DMS114 treated with DMSO at 0.1 percent for 48 hours (cell line): ENCODE data around the gene PRAMEF2.
"Not testable (repeated sequence)": the region's sequence is repeated elsewhere in the genome, so short reads cannot be mapped to it uniquely, and the experiment has no call there.

Experiments used
- DNase-seq: peaks from one replicate; lab custom pipeline; 2025; ENCODE audit not compliant: unreplicated experiment; lab: John Stamatoyannopoulos, UW

PRAMEF2 gene, protein sequence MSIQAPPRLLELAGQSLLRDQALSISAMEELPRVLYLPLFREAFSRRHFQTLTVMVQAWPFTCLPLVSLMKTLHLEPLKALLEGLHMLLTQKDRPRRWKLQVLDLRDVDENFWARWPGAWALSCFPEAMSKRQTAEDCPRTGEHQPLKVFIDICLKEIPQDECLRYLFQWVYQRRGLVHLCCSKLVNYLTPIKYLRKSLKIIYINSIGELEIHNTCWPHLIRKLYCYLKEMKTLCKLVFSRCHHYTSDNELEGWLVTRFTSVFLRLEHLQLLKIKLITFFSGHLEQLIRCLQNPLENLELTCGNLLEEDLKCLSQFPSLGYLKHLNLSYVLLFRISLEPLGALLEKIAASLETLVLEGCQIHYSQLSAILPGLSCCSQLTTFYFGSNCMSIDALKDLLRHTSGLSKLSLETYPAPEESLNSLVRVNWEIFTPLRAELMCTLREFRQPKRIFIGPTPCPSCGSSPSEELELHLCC

DNA sequence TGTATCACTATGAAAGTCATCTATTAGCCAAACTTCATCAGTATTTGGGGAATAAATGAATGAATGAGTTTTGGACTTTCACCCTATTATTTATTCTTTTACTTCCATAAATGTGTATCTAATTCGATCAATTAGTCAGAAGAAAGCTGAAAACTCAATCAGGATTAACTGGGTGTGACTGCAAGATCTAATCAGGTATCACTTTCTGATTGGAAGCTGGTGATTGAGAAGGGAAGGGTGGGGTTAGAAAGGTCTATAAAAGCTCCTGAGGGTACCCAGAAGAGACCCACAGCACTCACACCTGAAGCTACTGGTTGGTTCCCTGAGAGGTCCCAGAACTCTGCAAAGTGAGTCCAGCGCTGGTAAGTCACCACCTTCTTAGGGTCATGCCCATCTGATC lies at the start of gene PRAMEF2:
Gene PRAMEF2 (plus strand): TSS at position 301 of the 400 bp plus-strand sequence. CDS start 1,924 bp downstream, outside the sequence.
- not testable (repeated sequence) for DNase-seq

DNA sequence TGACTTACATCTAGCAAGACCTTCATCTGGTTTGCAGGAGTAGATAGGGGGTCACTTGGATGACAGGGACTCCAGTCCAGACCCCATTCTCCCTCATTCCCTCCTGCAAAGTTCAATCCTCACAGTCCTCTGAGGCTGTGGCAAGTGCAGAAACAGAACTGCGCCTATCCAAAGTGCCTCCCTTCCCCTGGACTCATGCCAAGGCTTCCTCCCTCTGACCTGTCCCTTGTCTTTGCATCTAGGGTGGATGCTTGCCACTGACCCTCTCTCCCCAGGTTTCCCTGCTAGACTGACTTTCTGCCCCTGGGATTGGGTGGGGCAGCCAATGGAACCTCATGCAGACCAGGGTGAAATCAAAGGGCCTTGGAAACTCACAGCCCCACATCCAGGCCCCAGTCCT lies 47.0 kb upstream of the PRAMEF2 start:
- no peak for DNase-seq

DNA sequence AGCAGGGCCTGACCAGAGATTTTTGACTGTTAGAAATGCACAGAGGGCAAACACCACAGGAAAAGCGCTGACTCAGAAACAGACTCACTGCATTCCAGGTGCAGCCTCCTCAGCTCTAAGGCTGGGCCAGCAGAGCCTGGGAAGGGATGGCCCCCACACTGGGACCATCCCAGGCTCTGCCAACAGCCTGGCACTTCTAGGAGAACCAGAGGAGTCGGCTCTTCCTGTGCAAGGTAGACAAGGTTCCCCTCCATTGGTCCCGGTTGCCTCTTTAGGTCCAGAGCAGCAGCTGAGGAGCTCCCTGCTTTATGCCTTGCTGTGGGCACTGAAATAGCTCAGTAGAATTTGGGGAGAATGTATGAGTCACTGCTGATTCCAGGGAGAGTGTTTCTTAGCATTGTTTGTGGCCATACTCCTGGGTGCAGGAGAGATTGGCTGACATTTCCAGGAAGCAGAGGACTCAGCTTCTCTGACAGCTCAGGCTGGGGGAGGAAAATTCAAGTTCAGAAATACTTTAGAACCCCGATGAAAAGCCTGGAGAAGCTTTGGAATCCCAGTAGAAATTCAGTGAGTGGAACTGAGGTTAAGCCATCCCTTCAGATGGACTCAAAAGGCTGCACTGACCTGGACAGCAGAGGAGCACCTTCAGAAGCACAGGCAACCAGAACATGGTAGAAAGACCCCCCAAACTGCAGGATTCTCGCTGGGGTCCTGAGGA lies 46.0 kb upstream of the PRAMEF2 start:
- DNase-seq, result no peak

DNA sequence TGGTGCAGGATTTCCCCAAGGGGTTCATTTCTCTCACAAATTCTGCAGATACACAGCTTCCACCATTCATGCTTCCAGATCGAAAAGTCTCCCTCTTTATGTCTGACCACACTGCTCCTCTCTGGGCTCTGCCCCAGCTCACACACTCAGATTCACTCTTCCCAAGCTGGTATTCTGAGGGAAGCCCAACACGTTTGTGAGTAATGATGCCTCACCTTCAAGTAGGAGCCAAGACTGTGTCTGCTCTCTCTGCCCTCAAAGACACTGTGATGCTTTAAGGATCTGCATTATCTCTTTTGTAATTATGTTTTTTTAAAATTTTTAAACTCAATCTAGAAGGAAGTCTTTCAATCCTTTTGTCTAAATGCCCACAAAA lies 45.5 kb upstream of the PRAMEF2 start:
- no peak for DNase-seq

DNA sequence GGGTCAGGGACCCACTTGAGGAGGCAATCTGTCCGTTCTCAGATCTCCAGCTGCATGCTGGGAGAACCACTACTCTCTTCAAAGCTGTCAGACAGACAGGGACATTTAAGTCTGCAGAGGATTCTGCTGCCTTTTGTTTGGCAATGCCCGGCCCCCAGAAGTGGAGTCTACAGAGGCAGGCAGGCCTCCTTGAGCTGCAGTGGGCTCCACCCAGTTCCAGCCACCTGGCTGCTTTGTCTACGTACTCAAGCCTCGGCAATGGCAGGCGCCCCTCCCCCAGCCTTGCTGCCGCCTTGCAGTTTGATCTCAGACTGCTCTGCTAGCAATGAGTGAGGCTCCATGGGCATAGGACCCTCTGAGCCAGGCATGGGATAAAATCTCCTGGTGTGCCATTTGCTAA lies 37.8 kb upstream of the PRAMEF2 start:
- not testable (repeated sequence) for DNase-seq

DNA sequence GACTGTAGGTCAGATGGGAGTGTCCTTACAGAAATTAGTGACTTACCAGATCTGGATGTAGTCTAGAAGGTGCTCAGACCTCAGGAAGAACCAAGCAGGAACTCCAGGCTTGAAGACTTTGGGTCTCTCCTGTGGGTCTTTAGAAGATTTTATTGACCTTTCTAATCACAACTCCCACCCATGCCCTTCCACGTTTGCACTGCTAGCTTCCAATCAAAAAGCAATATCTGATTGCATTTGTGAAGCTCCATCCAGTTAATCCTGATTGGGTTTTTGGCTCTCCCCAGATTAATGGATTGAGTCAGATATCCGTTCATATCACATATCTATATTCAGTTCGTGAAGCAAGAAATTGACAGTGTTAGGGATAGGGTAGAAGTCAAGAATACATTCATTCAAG lies 25.6 kb upstream of the PRAMEF2 start, which contains the start of gene PRAMEF11:
Gene PRAMEF11 (minus strand): TSS at position 101 of the 400 bp plus-strand sequence. CDS start 2,621 bp downstream, outside the sequence.
- not testable (repeated sequence) for DNase-seq

DNA sequence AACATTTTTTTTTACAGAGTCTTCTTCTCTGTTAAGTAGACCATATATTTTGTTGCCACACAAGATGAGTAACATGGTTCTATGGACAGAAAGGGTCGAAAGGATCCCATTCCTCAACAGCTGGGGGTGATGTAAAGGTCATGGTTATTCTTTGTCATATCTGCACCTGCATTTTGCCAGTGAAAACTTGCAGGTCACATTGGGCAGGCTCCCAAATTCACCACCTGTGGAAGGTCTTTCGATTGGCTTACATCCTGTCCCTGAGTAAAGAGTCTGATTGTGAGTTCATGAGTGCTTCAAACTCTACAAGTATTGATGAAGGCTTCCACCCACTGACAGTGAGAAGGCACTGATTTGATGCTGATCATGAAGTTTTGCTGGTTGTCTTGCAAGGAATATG lies 23.6 kb upstream of the PRAMEF2 start:
- not testable (repeated sequence) for DNase-seq

DNA sequence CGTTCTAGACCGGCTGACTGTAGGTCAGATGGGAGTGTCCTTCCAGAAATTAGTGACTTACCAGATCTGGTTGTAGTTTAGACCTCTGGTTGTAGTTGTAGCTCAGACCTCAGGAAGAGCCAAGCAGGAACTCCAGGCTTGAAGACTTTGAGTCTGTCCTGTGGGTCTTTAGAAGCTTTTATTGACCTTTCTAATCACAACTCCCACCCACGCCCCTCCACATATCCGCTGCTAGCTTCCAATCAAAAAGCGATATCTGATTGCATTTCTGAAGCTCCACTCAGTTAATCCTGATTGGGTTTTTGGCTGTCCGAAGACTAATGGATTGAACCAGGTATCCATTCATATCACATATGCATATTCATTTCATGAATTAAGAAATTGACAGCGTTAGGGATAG lies 8.3 kb upstream of the PRAMEF2 start, which contains the start of gene HNRNPCL1:
Gene HNRNPCL1 (minus strand): TSS at position 101 of the 400 bp plus-strand sequence. CDS start 431 bp downstream, outside the sequence.
- not testable (repeated sequence) for DNase-seq

DNA sequence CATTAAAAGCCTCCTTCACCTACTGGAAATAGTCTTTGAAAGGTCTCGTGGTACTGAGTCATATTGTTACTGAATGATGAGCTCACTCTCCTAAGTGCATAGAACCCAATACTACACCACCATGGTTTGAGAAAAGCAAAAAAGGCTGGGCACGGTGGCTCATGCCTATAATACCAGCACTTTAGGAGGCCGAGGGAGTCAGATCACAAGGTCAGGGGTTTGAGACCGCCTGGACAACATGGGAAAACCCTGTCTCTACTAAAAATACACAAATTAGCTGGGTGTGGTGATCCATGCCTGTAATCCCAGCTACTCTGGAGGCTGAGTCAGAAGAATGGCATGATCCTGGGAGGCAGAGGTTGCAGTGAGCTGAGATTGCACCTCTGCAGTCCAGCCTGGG lies 5.1 kb upstream of the PRAMEF2 start:
- DNase-seq, result no peak

DNA sequence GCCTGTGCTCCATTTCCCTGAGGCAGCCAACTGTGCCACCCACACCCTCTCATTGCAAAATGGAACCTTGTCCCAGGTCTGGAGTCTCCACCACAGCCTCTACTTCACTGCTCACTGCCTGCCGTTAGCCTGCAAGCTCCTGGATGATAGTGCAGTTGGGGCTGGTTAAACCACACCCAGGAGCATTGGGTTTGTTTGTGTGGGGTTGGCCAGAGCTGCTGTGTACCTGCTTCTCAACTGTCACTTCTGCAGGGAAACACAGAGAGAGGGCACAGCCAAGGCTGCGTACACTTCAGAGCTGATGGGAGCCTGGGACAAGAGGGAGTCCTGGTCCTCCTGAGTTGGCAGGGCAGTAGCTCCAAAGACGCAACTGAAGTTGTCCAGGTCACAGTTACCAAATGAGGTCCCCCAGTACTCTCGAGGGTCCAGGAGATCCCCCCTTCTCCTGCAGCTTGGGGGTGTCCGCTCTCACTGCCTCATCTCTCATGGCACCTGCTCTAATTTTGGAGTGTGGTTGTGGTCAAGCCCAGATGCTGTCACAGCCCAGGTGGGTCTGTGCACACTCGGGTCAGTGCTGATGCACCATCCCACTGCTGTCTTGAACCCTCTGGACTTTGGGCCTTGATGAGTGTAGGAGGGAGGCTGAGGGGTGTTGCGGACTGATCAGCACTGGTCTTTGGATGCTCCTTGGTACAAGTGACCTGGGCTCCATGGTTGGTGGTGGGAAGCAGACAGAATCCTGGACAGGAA lies 6.4 kb downstream of the PRAMEF2 start:
- DNase-seq, result not testable (repeated sequence)

DNA sequence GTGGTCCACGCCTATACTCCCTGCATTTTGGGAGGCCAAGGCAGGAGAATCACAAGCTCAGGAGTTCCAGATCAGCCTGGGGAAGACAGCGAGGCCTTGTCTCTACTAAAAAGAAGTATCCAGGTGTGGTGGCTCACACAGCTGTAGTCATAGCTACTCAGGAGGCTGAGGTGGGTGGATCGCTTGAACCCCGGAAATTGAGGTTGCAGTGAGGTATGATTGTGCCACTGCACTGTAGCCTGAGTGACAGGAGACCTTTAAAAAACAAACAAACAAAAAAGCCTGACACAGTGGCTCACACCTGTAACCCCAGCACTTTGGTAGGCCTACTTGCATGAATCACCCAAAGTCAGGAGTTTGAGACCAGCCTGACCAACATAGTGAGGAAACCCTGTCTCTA lies 21.6 kb downstream of the PRAMEF2 start:
- DNase-seq, result not testable (repeated sequence)

DNA sequence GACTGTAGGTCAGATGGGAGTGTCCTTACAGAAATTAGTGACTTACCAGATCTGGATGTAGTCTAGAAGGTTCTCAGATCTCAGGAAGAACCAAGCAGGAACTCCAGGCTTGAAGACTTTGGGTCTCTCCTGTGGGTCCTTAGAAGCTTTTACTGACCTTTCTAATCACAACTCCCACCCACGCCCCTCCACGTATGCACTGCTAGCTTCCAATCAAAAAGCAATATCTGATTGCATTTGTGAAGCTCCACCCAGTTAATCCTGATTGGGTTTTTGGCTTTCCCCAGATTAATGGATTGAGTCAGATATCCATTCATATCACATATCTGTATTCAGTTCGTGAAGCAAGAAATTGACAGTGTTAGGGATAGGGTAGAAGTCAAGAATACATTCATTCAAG lies 29.2 kb downstream of the PRAMEF2 start, which contains the start of gene PRAMEF4:
Gene PRAMEF4 (minus strand): TSS at position 101 of the 400 bp plus-strand sequence. CDS start 2,807 bp downstream, outside the sequence.
- not testable (repeated sequence) for DNase-seq

DNA sequence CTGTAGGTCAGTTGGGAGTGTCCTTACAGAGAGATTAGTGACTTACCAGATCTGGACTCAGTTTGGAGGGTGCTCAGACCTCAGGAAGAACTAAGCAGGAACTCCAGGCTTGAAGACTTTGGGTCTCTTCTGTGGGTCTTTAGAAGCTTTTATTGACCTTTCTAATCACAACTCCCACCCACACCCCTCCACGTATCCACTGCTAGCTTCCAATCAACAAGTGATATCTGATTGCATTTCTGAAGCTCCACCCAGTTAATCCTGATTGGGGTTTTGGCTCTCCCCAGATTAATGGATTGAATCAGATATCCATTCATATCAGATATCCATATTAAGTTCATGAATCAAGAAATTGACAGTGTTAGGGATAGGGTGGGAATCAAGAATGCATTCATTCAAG lies 41.3 kb downstream of the PRAMEF2 start, which contains the start of gene PRAMEF10:
Gene PRAMEF10 (minus strand): TSS at position 101 of the 400 bp plus-strand sequence. CDS start 2,423 bp downstream, outside the sequence.
- DNase-seq, result not testable (repeated sequence)

DNA sequence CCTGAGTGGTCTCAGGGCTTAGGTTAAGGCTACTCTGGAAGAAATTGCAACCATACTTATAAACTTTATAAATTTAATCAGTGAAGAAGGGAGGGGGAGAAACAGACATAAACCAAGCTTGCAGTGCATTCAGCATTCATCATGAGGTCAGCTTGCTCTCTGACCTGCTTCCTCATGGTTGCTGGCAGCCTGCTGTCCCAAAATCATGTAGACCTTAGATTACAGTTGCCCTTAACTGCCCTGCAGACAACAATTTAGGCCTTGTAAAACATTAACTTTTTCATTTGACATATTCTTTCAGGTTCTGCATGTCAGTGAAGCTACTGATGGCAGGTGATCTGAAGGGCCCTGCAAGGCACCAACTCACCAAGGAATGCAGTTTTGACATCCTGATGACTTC lies 42.3 kb downstream of the PRAMEF2 start:
- DNase-seq, result not testable (repeated sequence)

DNA sequence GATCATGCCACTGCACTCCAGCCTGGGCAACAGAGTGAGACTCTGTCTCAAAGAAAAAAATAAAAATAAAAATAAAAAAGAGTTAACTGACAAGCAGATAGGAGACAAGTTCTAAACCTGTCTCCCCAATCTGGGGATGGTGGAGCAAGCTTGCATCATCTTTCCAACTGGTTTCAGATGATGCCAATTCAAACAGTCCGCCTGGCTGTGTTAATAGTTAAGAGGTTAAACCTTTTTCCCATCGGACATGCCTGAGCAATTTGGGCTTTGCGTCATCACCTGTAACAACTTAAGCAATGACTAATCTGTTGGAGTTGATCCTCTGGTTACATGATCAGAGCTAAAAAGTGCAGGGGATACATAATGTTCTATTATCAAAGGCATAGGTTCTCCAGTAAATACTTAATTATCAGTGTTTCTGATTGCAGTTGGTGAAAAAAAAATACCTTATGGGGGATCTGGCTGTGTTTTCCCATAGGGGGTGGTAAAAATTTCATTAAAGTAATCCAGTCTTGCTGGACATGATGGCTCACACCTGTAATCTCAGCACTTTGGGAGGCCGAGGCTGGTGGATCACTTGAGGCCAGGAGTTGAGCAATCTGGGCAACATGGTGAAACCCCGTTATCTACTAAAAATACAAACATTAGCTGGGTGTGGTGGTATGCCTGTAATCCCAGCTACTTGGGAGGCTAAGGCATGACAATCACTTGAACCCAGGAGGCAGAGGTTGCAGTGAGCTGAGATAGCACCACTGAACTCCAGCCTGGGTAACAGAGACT lies 47.1 kb downstream of the PRAMEF2 start:
- not testable (repeated sequence) for DNase-seq
